HG03103 (cell line): ENCODE results near the gene PIGS.

Source experiments
- ATAC-seq: cut with Tn5 transposase; IDR thresholded peaks from one replicate; pipeline ENCODE4 v1.9.1; 2021; ENCODE audit warnings: low read depth; ENCODE audit not compliant: unreplicated experiment

Gene PIGS

GRCh38 chr17:28511858-28512461 lies 59.4 kb downstream of the PIGS start:
- ATAC-seq, result no peak

GRCh38 chr17:28509789-28510188 lies 61.5 kb downstream of the PIGS start:
- ATAC-seq, result no peak

- ATAC-seq, result no peak
Observed at GRCh38 chr17:28508211-28508724, 63.1 kb downstream of the PIGS start.

- no peak for ATAC-seq
Observed at GRCh38 chr17:28507567-28508203, 63.6 kb downstream of the PIGS start.

- no peak for ATAC-seq
Observed at GRCh38 chr17:28506763-28507487, 64.4 kb downstream of the PIGS start.

GRCh38 chr17:28505986-28506665 lies 65.2 kb downstream of the PIGS start, which contains the start of gene FOXN1:
FOXN1 (plus strand) TSS chr17:28506348; CDS start chr17:28523970, 17,622 bp downstream.
- ATAC-seq, result no peak

GRCh38 chr17:28503420-28503819 lies 67.9 kb downstream of the PIGS start:
- ATAC-seq, result no peak
